Stimulated activated CD8-positive, alpha-beta memory T cell treated with anti-CD3 and anti-CD28 coated beads, Interleukin-4, amount 100 ng/mL, for 4 hours (primary cell): ENCODE measurements around the gene MTUS2.

Experiments
- DNase-seq, 2 donors: peaks; one replicate each; pipeline ENCODE4 v3.0.0-alpha.2; 2020; ENCODE audit warnings: low read depth in 2 of 2, low spot score in 1 of 2

The MTUS2 gene

GRCh38 chr13:29103065-29103800, 283.1 kb downstream of the MTUS2 start:
- no peak for DNase-seq

- no peak for DNase-seq
Observed at GRCh38 chr13:29104461-29104860, 284.3 kb downstream of the MTUS2 start.

GRCh38 chr13:29105779-29106178, 285.6 kb downstream of the MTUS2 start:
- DNase-seq: no peak

- no peak for DNase-seq
Observed at GRCh38 chr13:29106651-29107050, 286.5 kb downstream of the MTUS2 start.

- DNase-seq: no peak
Observed at GRCh38 chr13:29108068-29108786, 288.1 kb downstream of the MTUS2 start.

- no peak for DNase-seq
Observed at GRCh38 chr13:29109987-29110386, 289.8 kb downstream of the MTUS2 start.

GRCh38 chr13:29111446-29111845, 291.3 kb downstream of the MTUS2 start:
- DNase-seq: no peak

GRCh38 chr13:29115842-29116241, 295.7 kb downstream of the MTUS2 start:
- no peak for DNase-seq

- DNase-seq: no peak
Observed at GRCh38 chr13:29117663-29118062, 297.5 kb downstream of the MTUS2 start.

- no peak for DNase-seq
Observed at GRCh38 chr13:29118471-29118870, 298.3 kb downstream of the MTUS2 start.

- no peak for DNase-seq
Observed at GRCh38 chr13:29125191-29125933, 305.2 kb downstream of the MTUS2 start.

- no peak for DNase-seq
Observed at GRCh38 chr13:29125934-29126424, 305.8 kb downstream of the MTUS2 start.

- no peak for DNase-seq
Observed at GRCh38 chr13:29129616-29130015, 309.5 kb downstream of the MTUS2 start.

- no peak for DNase-seq
Observed at GRCh38 chr13:29131159-29131558, 311.0 kb downstream of the MTUS2 start.

GRCh38 chr13:29131881-29132668, 311.9 kb downstream of the MTUS2 start:
- no peak for DNase-seq

- DNase-seq: no peak
Observed at GRCh38 chr13:29136341-29136740, 316.2 kb downstream of the MTUS2 start.

GRCh38 chr13:29137016-29137415, 316.9 kb downstream of the MTUS2 start:
- no peak for DNase-seq

GRCh38 chr13:29137995-29138394, 317.9 kb downstream of the MTUS2 start:
- no peak for DNase-seq

GRCh38 chr13:29140277-29140676, 320.1 kb downstream of the MTUS2 start:
- DNase-seq: no peak

- no peak for DNase-seq
Observed at GRCh38 chr13:29143847-29144246, 323.7 kb downstream of the MTUS2 start.

GRCh38 chr13:29154390-29154789, 334.3 kb downstream of the MTUS2 start:
- no peak for DNase-seq
